PC-3 (cell line): ENCODE results near the gene NOS2. TPM values are rescaled to one million over a fixed set of nuclear protein-coding genes. Genes with fewer than 3 reads are reported as not detected.

ENCODE experiments used
- ATAC-seq: fragments of 200-7000 bp; cut with Tn5 transposase; 2 replicates; pipeline ENCODE4 v1.9.1; 2020; ENCODE audit warnings: mild to moderate bottlenecking, moderate library complexity
- BruUV-seq: library from RNA; stranded (reverse); fragments of 400-500 nt; replicated peaks from 2 replicates; lab custom pipeline; 2021; lab: Mats Ljungman, UMichigan
- CTCF ChIA-PET: fragments of 300-600 bp; sonication (Branson Sonifier 250); formaldehyde crosslinking; loops from one replicate; lab custom pipeline; 2022; ENCODE audit warnings: antibody characterized with exemption; lab: Charles Lee
- POLR2A ChIA-PET: fragments of 300-600 bp; sonication (Branson Sonifier 250); formaldehyde crosslinking; loops from one replicate; lab custom pipeline; 2022; ENCODE audit warnings: antibody characterized with exemption; ENCODE audit not compliant: unreplicated experiment; lab: Charles Lee
- DNase-seq: peaks from one replicate; pipeline ENCODE4 v3.0.0-alpha.2; 2015
- H2AFZ ChIP-seq: fragments of 300-600 bp; sonication (generic); 2 replicates; pipeline ENCODE4 v1.6.0; 2016; ENCODE audit warnings: antibody characterized with exemption, low read length
- H3F3A ChIP-seq: fragments of 300-600 bp; sonication (generic); one replicate; pipeline ENCODE4 v1.6.0; 2017; ENCODE audit warnings: antibody characterized with exemption, low read length, control low read depth, mild to moderate bottlenecking; ENCODE audit not compliant: unreplicated experiment
- H3K27ac ChIP-seq: fragments of 300-600 bp; sonication (generic); 2 replicates; pipeline ENCODE4 v1.5.1; 2016; ENCODE audit warnings: mild to moderate bottlenecking, low read length
- H3K27me3 ChIP-seq: fragments of 300-600 bp; sonication (generic); 2 replicates; pipeline ENCODE4 v1.6.1; 2016; ENCODE audit warnings: low read length, mixed read lengths
- H3K36me3 ChIP-seq: fragments of 300-600 bp; sonication (generic); 2 replicates; pipeline ENCODE4 v1.6.1; 2016; ENCODE audit warnings: low read depth, mixed run types, low read length, mixed read lengths
- H3K4me1 ChIP-seq: fragments of 300-600 bp; sonication (generic); 2 replicates; pipeline ENCODE4 v1.5.1; 2016; ENCODE audit warnings: low read length; ENCODE audit not compliant: insufficient read depth
- H3K4me2 ChIP-seq: fragments of 300-600 bp; sonication (generic); 2 replicates; pipeline ENCODE4 v1.6.0; 2016; ENCODE audit warnings: low read length
- H3K4me3 ChIP-seq: fragments of 300-600 bp; sonication (generic); 2 replicates; pipeline ENCODE4 v1.5.1; 2016; ENCODE audit warnings: mild to moderate bottlenecking, low read length, mixed read lengths
- H3K79me2 ChIP-seq: fragments of 300-600 bp; sonication (generic); 2 replicates; pipeline ENCODE4 v1.6.1; 2017; ENCODE audit warnings: low read length, mixed read lengths
- H3K9ac ChIP-seq: fragments of 300-600 bp; sonication (generic); 2 replicates; pipeline ENCODE4 v1.6.0; 2016; ENCODE audit warnings: mild to moderate bottlenecking, low read length
- H3K9me2 ChIP-seq: fragments of 300-600 bp; sonication (generic); replicated peaks from 2 replicates; pipeline ENCODE4 v1.6.1; 2016; ENCODE audit warnings: mixed run types, low read length, mixed read lengths
- H3K9me3 ChIP-seq: fragments of 300-600 bp; sonication (generic); 2 replicates; pipeline ENCODE4 v1.6.1; 2016; ENCODE audit warnings: low read length, mixed read lengths
- H4K20me1 ChIP-seq: fragments of 300-600 bp; sonication (generic); 2 replicates; pipeline ENCODE4 v1.6.1; 2016; ENCODE audit warnings: low read length, mixed read lengths
- EZH2 ChIP-seq: fragments of 300-600 bp; sonication (generic); IDR thresholded peaks from one replicate; pipeline ENCODE4 v1.6.1; 2017; ENCODE audit warnings: antibody characterized with exemption, mild to moderate bottlenecking, low read length; ENCODE audit not compliant: unreplicated experiment
- EZH2phosphoT487 ChIP-seq: fragments of 300-600 bp; sonication (generic); IDR thresholded peaks from 2 replicates; pipeline ENCODE4 v1.6.1; 2018; ENCODE audit warnings: mild to moderate bottlenecking, antibody characterized with exemption, low read length, borderline replicate concordance
- intact Hi-C: fragments of 100-400 bp; cut with micrococcal nuclease; formaldehyde crosslinking; loops from 2 replicates; pipeline ENCODE4 v1.9.0; 2023
- total RNA-seq: library from RNA; depleted of rRNA; stranded (reverse); fragments of >200 nt; gene quantifications from 2 replicates; pipeline ENCODE4 v1.2.3, GENCODE V29; 2014
- TF ChIP-seq, protein P1 (sequence below): fragments of 300-600 bp; sonication (generic); conservative IDR thresholded peaks from 2 replicates; pipeline ENCODE4 v1.5.1; 2017; ENCODE audit warnings: antibody characterized with exemption, low read depth, mild to moderate bottlenecking, low read length

Gene NOS2
- total RNA-seq, 1 experiment from 2014 or later, result not detected

DNA sequence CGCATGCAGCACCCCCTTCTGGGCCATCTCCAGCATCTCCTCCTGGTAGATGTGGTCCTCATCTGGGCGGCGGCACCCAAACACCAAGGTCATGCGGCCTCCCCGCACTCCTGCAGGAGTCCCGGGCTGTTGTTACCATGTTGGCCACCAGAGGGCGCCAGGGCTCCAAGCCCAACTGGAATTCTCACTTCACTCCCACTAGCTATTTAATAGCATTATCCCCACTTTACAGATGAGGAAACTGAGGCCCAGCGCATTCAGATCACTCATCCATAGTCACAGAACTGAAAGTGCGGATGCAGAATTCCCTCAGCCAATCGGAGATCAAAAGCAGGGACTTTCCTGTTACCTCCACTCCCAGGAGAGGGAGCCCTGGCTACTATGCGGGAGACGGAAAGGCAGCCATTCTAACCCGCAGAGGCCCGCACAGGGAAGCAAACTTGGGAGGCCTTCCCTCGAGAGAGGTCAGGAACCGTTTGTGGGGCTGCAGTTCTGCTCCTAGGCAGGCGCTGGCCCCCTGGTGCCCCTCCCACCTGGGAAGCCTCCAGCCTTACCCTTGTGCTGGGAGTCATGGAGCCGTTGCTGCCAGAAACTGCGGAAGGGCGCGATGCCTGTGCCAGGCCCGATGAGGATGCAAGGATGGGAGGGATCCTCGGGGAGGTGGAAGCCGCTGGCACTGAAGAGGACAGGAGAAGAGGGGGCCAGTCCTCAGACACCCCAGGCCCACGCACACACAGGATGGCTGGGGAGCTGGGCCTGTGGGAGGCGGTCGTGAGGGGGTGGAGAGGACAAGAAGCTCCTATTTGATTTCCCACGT is 40.1 kb downstream of the NOS2 start:
- no peak overlapping the region for H3K4me2 ChIP-seq
- ATAC-seq (peak; percentile 54), DNase-seq (peak; percentile 57)
- H3K9me2 ChIP-seq, result no peaks in the 10 kb centered on the region
- CTCF ChIA-PET, result interaction anchor here (1.3 kb wide), 1 partner anchor 120 kb away, joined by 8 read pairs; no protein-coding TSS in a partner anchor
- no peak overlapping the region for H3K9ac ChIP-seq
- POLR2A ChIA-PET, result no interaction called here
- no peaks in the 10 kb centered on the region for H3K9me3 ChIP-seq
- intact Hi-C loops, result loop anchor here (1.0 kb wide), 1 partner anchor 120 kb away; no protein-coding TSS in a partner anchor
- H3F3A ChIP-seq, result no peaks in the 10 kb centered on the region
- no peak overlapping the region for H3K27ac ChIP-seq
- no peaks in the 10 kb centered on the region for H3K4me1 ChIP-seq
- no peaks in the 10 kb centered on the region for H3K79me2 ChIP-seq
- no peak for TF ChIP-seq EZH2
- no peak for TF ChIP-seq EZH2phosphoT487
- TF ChIP-seq, protein P1, sequence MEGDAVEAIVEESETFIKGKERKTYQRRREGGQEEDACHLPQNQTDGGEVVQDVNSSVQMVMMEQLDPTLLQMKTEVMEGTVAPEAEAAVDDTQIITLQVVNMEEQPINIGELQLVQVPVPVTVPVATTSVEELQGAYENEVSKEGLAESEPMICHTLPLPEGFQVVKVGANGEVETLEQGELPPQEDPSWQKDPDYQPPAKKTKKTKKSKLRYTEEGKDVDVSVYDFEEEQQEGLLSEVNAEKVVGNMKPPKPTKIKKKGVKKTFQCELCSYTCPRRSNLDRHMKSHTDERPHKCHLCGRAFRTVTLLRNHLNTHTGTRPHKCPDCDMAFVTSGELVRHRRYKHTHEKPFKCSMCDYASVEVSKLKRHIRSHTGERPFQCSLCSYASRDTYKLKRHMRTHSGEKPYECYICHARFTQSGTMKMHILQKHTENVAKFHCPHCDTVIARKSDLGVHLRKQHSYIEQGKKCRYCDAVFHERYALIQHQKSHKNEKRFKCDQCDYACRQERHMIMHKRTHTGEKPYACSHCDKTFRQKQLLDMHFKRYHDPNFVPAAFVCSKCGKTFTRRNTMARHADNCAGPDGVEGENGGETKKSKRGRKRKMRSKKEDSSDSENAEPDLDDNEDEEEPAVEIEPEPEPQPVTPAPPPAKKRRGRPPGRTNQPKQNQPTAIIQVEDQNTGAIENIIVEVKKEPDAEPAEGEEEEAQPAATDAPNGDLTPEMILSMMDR, result peak; percentile 89
- no peaks in the 10 kb centered on the region; the same call in 1 of the 2 replicates for H3K36me3 ChIP-seq
- no peak overlapping the region for H3K4me3 ChIP-seq
- H4K20me1 ChIP-seq, result no peaks in the 10 kb centered on the region
- H2AFZ ChIP-seq, result no peak overlapping the region
- BruUV-seq, result no TSS peak
- no peaks in the 10 kb centered on the region for H3K27me3 ChIP-seq

DNA sequence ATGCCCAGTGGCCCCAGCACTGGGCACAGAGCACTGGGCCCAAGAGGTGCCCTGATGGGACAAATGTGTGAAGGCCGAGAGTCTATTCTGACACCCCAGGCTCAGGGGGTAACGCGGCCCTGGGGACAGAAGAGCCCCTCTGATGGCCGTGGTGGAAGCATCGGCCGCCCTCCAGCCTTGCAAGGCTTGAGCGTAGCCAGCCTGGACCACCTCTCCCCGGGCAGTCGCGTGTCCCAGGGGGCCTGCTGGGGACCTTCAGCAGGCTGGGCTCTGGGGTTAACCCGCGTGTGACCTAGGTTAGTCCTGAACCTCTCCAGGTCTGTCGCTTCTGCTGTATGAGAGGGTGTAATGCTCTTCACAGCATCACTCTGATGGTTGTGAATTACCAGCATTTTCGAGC is 40.8 kb downstream of the NOS2 start:
- ATAC-seq (no peak), DNase-seq (no peak)
- Histone ChIP-seq H3K36me3 (no peaks in the 10 kb centered on the region; the same call in 1 of the 2 replicates), H4K20me1 (no peaks in the 10 kb centered on the region), H3K27ac (no peak overlapping the region), H3K27me3 (no peaks in the 10 kb centered on the region), H3F3A (no peaks in the 10 kb centered on the region), H3K4me1 (no peaks in the 10 kb centered on the region), H2AFZ (no peak overlapping the region), H3K9me2 (no peaks in the 10 kb centered on the region), H3K9me3 (no peaks in the 10 kb centered on the region), H3K79me2 (no peaks in the 10 kb centered on the region), H3K4me2 (no peak overlapping the region), H3K4me3 (no peak overlapping the region), H3K9ac (no peak overlapping the region)
- ChIA-PET POLR2A (no interaction called here), CTCF (interaction anchor here (1.3 kb wide), 1 partner anchor 120 kb away, joined by 8 read pairs; no protein-coding TSS in a partner anchor)
- TF ChIP-seq EZH2phosphoT487 (no peak), EZH2 (no peak)
- TF ChIP-seq, protein P1, result no peak
- BruUV-seq, result no TSS peak
- intact Hi-C loops, result no loop called here
